ENCODE data around the gene GPR158. TPM values are rescaled to one million over a fixed set of nuclear protein-coding genes. Genes with fewer than 3 reads are reported as not detected.
A peak's percentile ranks its signal among the peaks of the same experiment; 100 is the strongest.

The GPR158 gene
- total RNA-seq, 2 donors from 2014 or later, result 0.09 to 0.29 TPM

GRCh38 chr10:25562547-25562946 is 387.7 kb downstream of the GPR158 start:
- Mint-ChIP-seq H3K4me3 (no peak overlapping the region), H3K27me3 (ENCODE audit: insufficient read depth) (peaks cover 7% of the 10 kb centered on the region), H3K27ac (no peak overlapping the region), H3K9me3 (no peaks in the 10 kb centered on the region), H3K36me3 (ENCODE audit: low read depth) (no peaks in the 10 kb centered on the region), H3K4me1 (peaks cover 33% of the 10 kb centered on the region)
- TF ChIP-seq CTCF (conservative IDR thresholded peaks at IDR 0.05), result no peak
- no peak overlapping the region for H3K4me3 ChIP-seq (ENCODE audit: low read length)
- no peak overlapping the region for H3K9ac ChIP-seq (ENCODE audit: extremely low read depth, low read length, poor library complexity, severe bottlenecking)
- H3K4me1 ChIP-seq (ENCODE audit: control insufficient read depth, insufficient read depth, low read length), result no peaks in the 10 kb centered on the region
- no peaks in the 10 kb centered on the region for H3K9me3 ChIP-seq (ENCODE audit: control insufficient read depth, low read length)
- WGBS, 2 experiments (ENCODE audit: insufficient coverage in 1 of 2, insufficient read length in 1 of 2), result 96 to 100% methylated on average over 1 to 4 of the region's 4 CpGs
- H3K36me3 ChIP-seq (ENCODE audit: control insufficient read depth, insufficient read depth, low read length), result no peaks in the 10 kb centered on the region
- H3K27ac ChIP-seq (ENCODE audit: low read depth, low read length), result no peak overlapping the region
- no peak for DNase-seq
- H3K27me3 ChIP-seq (ENCODE audit: control insufficient read depth, insufficient read depth, low read length, poor library complexity, severe bottlenecking), result no peaks in the 10 kb centered on the region

- 82 to 87% methylated on average over 5 to 6 of the region's 6 CpGs for WGBS, 2 experiments (ENCODE audit: insufficient coverage in 1 of 2, insufficient read length in 1 of 2)
- peaks cover 26% of the 10 kb centered on the region for H3K4me1 Mint-ChIP-seq
- Histone ChIP-seq H3K4me1 (ENCODE audit: control insufficient read depth, insufficient read depth, low read length) (no peaks in the 10 kb centered on the region), H3K27ac (ENCODE audit: low read depth, low read length) (no peak overlapping the region), H3K9me3 (ENCODE audit: control insufficient read depth, low read length) (no peaks in the 10 kb centered on the region), H3K4me3 (ENCODE audit: low read length) (no peak overlapping the region), H3K27me3 (ENCODE audit: control insufficient read depth, insufficient read depth, low read length, poor library complexity, severe bottlenecking) (no peaks in the 10 kb centered on the region), H3K36me3 (ENCODE audit: control insufficient read depth, insufficient read depth, low read length) (no peaks in the 10 kb centered on the region), H3K9ac (ENCODE audit: extremely low read depth, low read length, poor library complexity, severe bottlenecking) (no peak overlapping the region)
- H3K36me3 Mint-ChIP-seq (ENCODE audit: low read depth), result no peaks in the 10 kb centered on the region
- no peak overlapping the region for H3K27ac Mint-ChIP-seq
- H3K27me3 Mint-ChIP-seq (ENCODE audit: insufficient read depth), result peaks cover 15% of the 10 kb centered on the region
- H3K9me3 Mint-ChIP-seq, result no peaks in the 10 kb centered on the region
- no peak overlapping the region for H3K4me3 Mint-ChIP-seq
- TF ChIP-seq CTCF (conservative IDR thresholded peaks at IDR 0.05), result no peak
- DNase-seq, result no peak
Measured at GRCh38 chr10:25564351-25564750, 389.6 kb downstream of the GPR158 start.

GRCh38 chr10:25565570-25565969 is 390.8 kb downstream of the GPR158 start:
- Histone ChIP-seq H3K36me3 (ENCODE audit: control insufficient read depth, insufficient read depth, low read length) (no peaks in the 10 kb centered on the region), H3K27me3 (ENCODE audit: control insufficient read depth, insufficient read depth, low read length, poor library complexity, severe bottlenecking) (no peaks in the 10 kb centered on the region), H3K4me1 (ENCODE audit: control insufficient read depth, insufficient read depth, low read length) (no peaks in the 10 kb centered on the region), H3K9me3 (ENCODE audit: control insufficient read depth, low read length) (no peaks in the 10 kb centered on the region), H3K9ac (ENCODE audit: extremely low read depth, low read length, poor library complexity, severe bottlenecking) (no peak overlapping the region), H3K27ac (ENCODE audit: low read depth, low read length) (no peak overlapping the region), H3K4me3 (ENCODE audit: low read length) (no peak overlapping the region)
- DNase-seq, result peak; percentile 55
- H3K27me3 Mint-ChIP-seq (ENCODE audit: insufficient read depth), result peaks cover 15% of the 10 kb centered on the region
- no peak overlapping the region for H3K4me3 Mint-ChIP-seq
- no peak overlapping the region for H3K27ac Mint-ChIP-seq
- WGBS, 2 experiments (ENCODE audit: insufficient coverage in 1 of 2, insufficient read length in 1 of 2), result 69 to 81% methylated on average over 5 to 7 of the region's 7 CpGs
- peaks cover 26% of the 10 kb centered on the region for H3K4me1 Mint-ChIP-seq
- H3K36me3 Mint-ChIP-seq (ENCODE audit: low read depth), result no peaks in the 10 kb centered on the region
- no peak for TF ChIP-seq CTCF (conservative IDR thresholded peaks at IDR 0.05)
- H3K9me3 Mint-ChIP-seq, result no peaks in the 10 kb centered on the region
